Measurements from ENCODE around the gene MMP15.

- TF ChIP-seq FOXA1 (IDR thresholded peaks at IDR 0.05) (no peak), ELF4 (IDR thresholded peaks at IDR 0.05) (no peak), SUZ12 (IDR thresholded peaks at IDR 0.05) (no peak), ARNT (IDR thresholded peaks at IDR 0.05) (no peak)
These were observed 28.4 kb upstream of the MMP15 start for GRCh38 chr16:57997176-57997527.
